ENCODE measurements around the gene PDGFC.
A peak's percentile ranks its signal among the peaks of the same experiment; 100 is the strongest.

PDGFC gene

DNA sequence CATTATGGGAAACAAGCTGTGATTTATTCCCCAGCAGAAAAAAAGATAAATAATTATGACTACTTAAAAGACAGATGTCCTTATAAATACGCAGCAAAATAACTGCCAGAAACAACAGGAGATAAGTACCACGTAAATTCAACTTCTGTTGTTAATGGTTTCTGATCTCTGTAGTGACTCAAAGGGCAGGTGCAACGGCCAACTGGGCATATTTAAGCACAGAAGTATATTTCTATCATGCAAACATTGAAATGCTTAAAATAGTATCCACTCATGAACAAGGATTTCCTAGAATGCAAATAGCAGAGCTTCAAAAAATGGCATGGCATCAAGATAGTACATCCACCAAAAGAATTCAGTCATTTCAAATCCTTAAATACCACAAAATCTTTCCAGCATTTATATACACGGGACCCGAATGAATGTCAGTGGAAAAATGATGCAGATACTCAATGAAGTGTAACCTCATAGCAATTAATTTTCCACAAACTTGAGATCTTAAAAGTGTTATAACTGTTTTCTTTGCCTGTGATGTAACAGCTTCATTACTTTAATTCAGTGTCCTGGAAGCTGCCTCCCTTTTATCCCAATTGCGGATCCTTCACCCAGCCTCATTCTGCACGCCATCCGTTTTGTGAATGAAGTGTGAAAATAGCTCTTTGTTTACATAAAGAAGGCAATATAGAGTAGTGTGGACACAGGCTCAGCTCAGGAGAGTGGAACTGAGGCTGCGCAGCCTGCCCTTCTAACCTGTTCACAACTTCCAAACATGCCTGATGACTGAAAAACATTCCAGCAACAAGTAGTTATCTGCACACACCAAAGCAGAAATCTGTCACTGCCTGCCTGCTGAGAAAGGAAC, 10.2 kb downstream of the PDGFC start:
- WGBS (ENCODE audit: insufficient coverage) = 90% methylated on average over 3 of the region's 9 CpGs
- Histone ChIP-seq H3K36me3 (ENCODE audit: control insufficient read depth in 4 of 4, insufficient read depth in 4 of 4, low read length in 3 of 4) (peaks cover 0 to 3% (median 0%) of the 10 kb centered on the region in 4 experiments), H3K27ac (ENCODE audit: insufficient read depth in 1 of 2, low read depth in 1 of 2, low read length in 2 of 2, poor library complexity in 1 of 2, severe bottlenecking in 2 of 2) (no peak overlapping the region), H3K27me3 (replicated peaks in 2 of 5; ENCODE audit: control insufficient read depth in 4 of 5, insufficient read depth in 5 of 5, low read length in 4 of 5) (no peaks in the 10 kb centered on the region), H3K9me3 (ENCODE audit: control extremely low read depth in 1 of 5, control insufficient read depth in 4 of 5, insufficient read depth in 2 of 5, low read depth in 1 of 5, low read length in 4 of 5) (no peaks in the 10 kb centered on the region), H3K4me1 (ENCODE audit: control extremely low read depth in 1 of 4, control insufficient read depth in 4 of 4, insufficient read depth in 4 of 4, low read length in 3 of 4) (peaks cover 5 to 39% (median 31%) of the 10 kb centered on the region in 4 experiments), H3K4me3 (ENCODE audit: control insufficient read depth in 1 of 7, extremely low read depth in 1 of 7, insufficient read depth in 4 of 7, low read depth in 2 of 7, low read length in 6 of 7) (no peak overlapping the region)
- DNase-seq = no peak
- CTCF ChIA-PET = interaction anchor here (1.2 to 1.3 kb wide), 2 partner anchors 10 to 94 kb away, joined by 3 to 5 read pairs; partner anchors contain the start of gene PDGFC
- POLR2A ChIA-PET = no interaction called here

DNA sequence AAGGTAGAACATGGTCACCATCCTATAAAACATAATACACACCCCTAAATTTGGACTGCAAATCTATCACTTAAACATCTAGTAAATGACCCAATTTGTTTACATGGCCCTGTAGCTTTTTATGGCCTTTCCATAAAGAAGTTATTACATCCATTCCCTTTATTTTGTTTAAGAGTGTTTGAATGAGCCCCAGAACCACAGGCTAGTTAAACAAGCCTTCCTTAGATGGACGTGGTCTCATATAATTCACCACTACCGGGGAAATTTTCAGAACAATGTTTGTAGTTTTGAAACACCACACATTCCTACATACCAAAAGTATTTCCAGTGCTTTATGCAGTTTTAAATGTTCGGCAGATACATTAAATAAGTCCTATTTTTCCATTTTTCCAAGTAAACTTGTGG, 12.3 kb downstream of the PDGFC start:
- no peaks in the 10 kb centered on the region for H3K36me3 ChIP-seq (ENCODE audit: control insufficient read depth in 4 of 4, insufficient read depth in 4 of 4, low read length in 3 of 4)
- CTCF ChIA-PET = interaction anchor here (1.6 to 1.8 kb wide), 2 partner anchors 9 to 11 kb away, joined by 3 to 4 read pairs; no protein-coding TSS in a partner anchor
- H3K27ac ChIP-seq (ENCODE audit: insufficient read depth in 1 of 2, low read depth in 1 of 2, low read length in 2 of 2, poor library complexity in 1 of 2, severe bottlenecking in 2 of 2) = no peak overlapping the region
- H3K4me1 ChIP-seq (ENCODE audit: control extremely low read depth in 1 of 4, control insufficient read depth in 4 of 4, insufficient read depth in 4 of 4, low read length in 3 of 4) = peaks cover 11 to 52% (median 41%) of the 10 kb centered on the region in 4 experiments
- 100% methylated on average over 3 of the region's 3 CpGs for WGBS (ENCODE audit: insufficient coverage)
- no peaks in the 10 kb centered on the region for H3K27me3 ChIP-seq (replicated peaks in 2 of 5; ENCODE audit: control insufficient read depth in 4 of 5, insufficient read depth in 5 of 5, low read length in 4 of 5)
- no peaks in the 10 kb centered on the region for H3K9me3 ChIP-seq (ENCODE audit: control extremely low read depth in 1 of 5, control insufficient read depth in 4 of 5, insufficient read depth in 2 of 5, low read depth in 1 of 5, low read length in 4 of 5)
- DNase-seq = no peak
- POLR2A ChIA-PET = no interaction called here
- H3K4me3 ChIP-seq (ENCODE audit: control insufficient read depth in 1 of 7, extremely low read depth in 1 of 7, insufficient read depth in 4 of 7, low read depth in 2 of 7, low read length in 6 of 7) = no peak overlapping the region

DNA sequence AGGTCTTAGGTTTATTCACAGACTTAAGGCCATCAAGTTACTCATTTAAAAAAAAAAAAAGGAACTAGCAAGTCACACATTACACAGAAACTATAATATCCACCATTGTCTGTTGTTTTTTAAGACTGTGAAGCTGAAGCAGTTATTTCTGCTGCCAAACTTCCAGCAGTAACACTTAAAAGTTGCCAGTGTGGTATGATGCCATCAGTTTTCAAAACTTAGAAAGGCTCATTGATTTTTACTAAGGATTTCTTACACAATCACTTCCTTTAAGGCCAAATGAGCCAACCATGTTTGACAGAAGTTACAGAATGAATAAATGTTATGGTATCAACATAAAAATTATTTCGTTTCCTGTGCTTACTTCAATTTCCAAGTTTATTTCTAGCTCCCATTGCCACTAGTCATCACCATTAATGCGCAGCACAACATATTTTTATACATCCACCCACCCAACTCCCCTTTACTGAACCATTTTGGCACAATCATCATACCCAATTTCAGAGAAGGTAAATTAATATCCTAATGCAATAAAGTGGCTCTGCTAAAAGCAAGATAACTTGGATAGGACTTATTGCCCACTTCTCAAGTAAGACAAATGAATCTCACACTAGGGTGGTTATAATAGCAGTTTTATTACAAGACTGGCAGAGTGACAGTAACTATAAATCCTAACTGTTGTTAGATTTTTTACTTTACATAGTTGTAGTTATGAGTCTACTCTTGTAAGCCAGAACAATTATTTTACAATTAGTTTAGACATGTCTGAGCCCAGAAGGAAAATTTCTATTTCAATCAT, 13.1 kb downstream of the PDGFC start:
- no peak overlapping the region for H3K4me3 ChIP-seq (ENCODE audit: control insufficient read depth in 1 of 7, extremely low read depth in 1 of 7, insufficient read depth in 4 of 7, low read depth in 2 of 7, low read length in 6 of 7)
- 100% methylated on average over 1 of the region's 2 CpGs for whole genome bisulfite sequencing (ENCODE audit: insufficient coverage)
- peak in 1 of 3 donors; percentile 36 for DNase-seq
- no peaks in the 10 kb centered on the region for H3K27me3 ChIP-seq (replicated peaks in 2 of 5; ENCODE audit: control insufficient read depth in 4 of 5, insufficient read depth in 5 of 5, low read length in 4 of 5)
- H3K9me3 ChIP-seq (ENCODE audit: control extremely low read depth in 1 of 5, control insufficient read depth in 4 of 5, insufficient read depth in 2 of 5, low read depth in 1 of 5, low read length in 4 of 5) = no peaks in the 10 kb centered on the region
- peaks cover 16 to 60% (median 47%) of the 10 kb centered on the region in 4 experiments for H3K4me1 ChIP-seq (ENCODE audit: control extremely low read depth in 1 of 4, control insufficient read depth in 4 of 4, insufficient read depth in 4 of 4, low read length in 3 of 4)
- H3K27ac ChIP-seq (ENCODE audit: insufficient read depth in 1 of 2, low read depth in 1 of 2, low read length in 2 of 2, poor library complexity in 1 of 2, severe bottlenecking in 2 of 2) = no peak overlapping the region
- CTCF ChIA-PET = interaction anchor here (1.6 to 1.8 kb wide), 2 partner anchors 10 to 12 kb away, joined by 3 to 4 read pairs; no protein-coding TSS in a partner anchor
- POLR2A ChIA-PET = no interaction called here
- H3K36me3 ChIP-seq (ENCODE audit: control insufficient read depth in 4 of 4, insufficient read depth in 4 of 4, low read length in 3 of 4) = no peaks in the 10 kb centered on the region

DNA sequence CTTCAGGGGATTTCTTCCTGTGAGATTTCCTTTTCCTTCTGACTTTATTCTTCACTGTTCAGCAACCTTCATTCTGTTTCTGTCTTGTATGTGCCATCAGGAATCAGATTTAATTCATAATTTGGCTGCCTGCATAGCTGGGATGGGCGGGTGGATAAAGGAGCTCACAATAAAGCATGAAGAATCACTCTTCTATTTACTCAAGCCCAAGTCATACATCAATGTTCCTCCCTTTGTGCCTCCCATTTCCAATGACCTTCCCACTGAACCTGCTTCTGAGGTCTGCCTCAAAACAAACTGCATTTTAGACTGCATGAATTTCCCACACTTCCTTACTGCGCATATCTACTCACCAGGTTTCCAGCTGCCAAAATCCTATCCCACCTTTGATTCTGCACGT, 14.0 kb downstream of the PDGFC start:
- CTCF ChIA-PET = interaction anchor here (1.6 to 1.8 kb wide), 2 partner anchors 12 to 13 kb away, joined by 4 read pairs; no protein-coding TSS in a partner anchor
- no peaks in the 10 kb centered on the region for H3K9me3 ChIP-seq (ENCODE audit: control extremely low read depth in 1 of 5, control insufficient read depth in 4 of 5, insufficient read depth in 2 of 5, low read depth in 1 of 5, low read length in 4 of 5)
- POLR2A ChIA-PET = no interaction called here

DNA sequence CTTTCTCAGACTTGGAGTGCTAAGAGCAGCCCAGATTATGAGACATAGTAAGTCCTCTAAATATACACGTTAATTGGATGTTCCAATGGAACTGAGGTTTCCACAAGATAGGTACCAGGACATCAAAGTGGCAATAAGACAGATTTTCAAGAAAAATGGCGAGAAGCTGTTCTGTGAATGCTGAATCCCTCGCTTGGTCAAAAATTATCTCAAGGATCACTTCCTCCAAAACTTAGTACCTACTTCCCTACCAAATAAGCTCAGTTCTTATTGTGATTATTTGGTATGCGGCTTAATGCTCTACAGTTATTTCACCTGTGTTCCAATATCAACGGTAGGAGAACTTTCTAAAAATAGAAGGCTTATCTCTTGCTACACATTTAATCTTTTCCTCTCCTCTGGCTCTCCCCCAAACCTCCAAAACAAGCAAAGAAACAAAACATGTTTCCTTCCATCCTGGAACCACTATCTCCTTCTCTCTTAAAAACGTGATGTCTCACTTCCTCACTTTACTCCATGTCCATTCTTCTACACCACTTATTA, 14.7 kb downstream of the PDGFC start:
- no peaks in the 10 kb centered on the region for H3K9me3 ChIP-seq (ENCODE audit: control extremely low read depth in 1 of 5, control insufficient read depth in 4 of 5, insufficient read depth in 2 of 5, low read depth in 1 of 5, low read length in 4 of 5)
- ChIA-PET POLR2A (no interaction called here), CTCF (interaction anchor here (1.0 to 1.6 kb wide), 3 partner anchors 9 to 12 kb away, joined by 3 to 4 read pairs (median 4); no protein-coding TSS in a partner anchor)
- no peak overlapping the region for H3K4me3 ChIP-seq (ENCODE audit: control insufficient read depth in 1 of 7, extremely low read depth in 1 of 7, insufficient read depth in 4 of 7, low read depth in 2 of 7, low read length in 6 of 7)
- no peak overlapping the region for H3K27ac ChIP-seq (ENCODE audit: insufficient read depth in 1 of 2, low read depth in 1 of 2, low read length in 2 of 2, poor library complexity in 1 of 2, severe bottlenecking in 2 of 2)
- no peaks in the 10 kb centered on the region for H3K27me3 ChIP-seq (replicated peaks in 2 of 5; ENCODE audit: control insufficient read depth in 4 of 5, insufficient read depth in 5 of 5, low read length in 4 of 5)
- peak in 2 of 3 donors; percentile 51 to 68 for DNase-seq
- H3K4me1 ChIP-seq (ENCODE audit: control extremely low read depth in 1 of 4, control insufficient read depth in 4 of 4, insufficient read depth in 4 of 4, low read length in 3 of 4) = peaks cover 15 to 49% (median 36%) of the 10 kb centered on the region in 4 experiments
- no peaks in the 10 kb centered on the region for H3K36me3 ChIP-seq (ENCODE audit: control insufficient read depth in 4 of 4, insufficient read depth in 4 of 4, low read length in 3 of 4)
- 50% methylated on average over 2 of the region's 6 CpGs for WGBS (ENCODE audit: insufficient coverage)

More for the DNA sequence above, 14.0 kb downstream of the PDGFC start:
- peaks cover 16 to 56% (median 43%) of the 10 kb centered on the region in 4 experiments for H3K4me1 ChIP-seq (ENCODE audit: control extremely low read depth in 1 of 4, control insufficient read depth in 4 of 4, insufficient read depth in 4 of 4, low read length in 3 of 4)
- no peak for DNase-seq
- H3K4me3 ChIP-seq (ENCODE audit: control insufficient read depth in 1 of 7, extremely low read depth in 1 of 7, insufficient read depth in 4 of 7, low read depth in 2 of 7, low read length in 6 of 7) = no peak overlapping the region
- no peak overlapping the region for H3K27ac ChIP-seq (ENCODE audit: insufficient read depth in 1 of 2, low read depth in 1 of 2, low read length in 2 of 2, poor library complexity in 1 of 2, severe bottlenecking in 2 of 2)
- no peaks in the 10 kb centered on the region for H3K27me3 ChIP-seq (replicated peaks in 2 of 5; ENCODE audit: control insufficient read depth in 4 of 5, insufficient read depth in 5 of 5, low read length in 4 of 5)
- WGBS (ENCODE audit: insufficient coverage) = 89% methylated on average over 3 of the region's 3 CpGs
- H3K36me3 ChIP-seq (ENCODE audit: control insufficient read depth in 4 of 4, insufficient read depth in 4 of 4, low read length in 3 of 4) = no peaks in the 10 kb centered on the region

DNA sequence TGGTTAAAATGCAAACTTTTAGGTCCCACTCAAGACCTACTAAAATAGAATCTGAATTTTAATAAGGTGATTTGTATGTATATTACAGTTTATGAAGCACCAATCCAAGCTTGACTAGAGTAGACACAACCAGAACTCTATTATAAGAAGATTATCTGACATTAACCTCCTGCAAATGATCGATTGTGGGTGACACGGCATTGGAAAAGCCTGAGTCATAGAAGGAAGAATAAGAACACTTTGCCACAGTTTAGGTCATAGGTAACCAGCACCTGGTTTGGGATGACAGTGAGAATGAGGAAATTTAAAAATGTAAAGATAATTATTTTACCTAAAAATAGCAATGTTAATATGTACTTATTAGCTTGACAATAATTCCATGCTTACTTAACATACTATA, 15.2 kb downstream of the PDGFC start:
- Histone ChIP-seq H3K36me3 (ENCODE audit: control insufficient read depth in 4 of 4, insufficient read depth in 4 of 4, low read length in 3 of 4) (no peaks in the 10 kb centered on the region), H3K4me3 (ENCODE audit: control insufficient read depth in 1 of 7, extremely low read depth in 1 of 7, insufficient read depth in 4 of 7, low read depth in 2 of 7, low read length in 6 of 7) (no peak overlapping the region), H3K27ac (ENCODE audit: insufficient read depth in 1 of 2, low read depth in 1 of 2, low read length in 2 of 2, poor library complexity in 1 of 2, severe bottlenecking in 2 of 2) (no peak overlapping the region), H3K4me1 (ENCODE audit: control extremely low read depth in 1 of 4, control insufficient read depth in 4 of 4, insufficient read depth in 4 of 4, low read length in 3 of 4) (peaks cover 14 to 49% (median 32%) of the 10 kb centered on the region in 4 experiments), H3K27me3 (replicated peaks in 2 of 5; ENCODE audit: control insufficient read depth in 4 of 5, insufficient read depth in 5 of 5, low read length in 4 of 5) (no peaks in the 10 kb centered on the region), H3K9me3 (ENCODE audit: control extremely low read depth in 1 of 5, control insufficient read depth in 4 of 5, insufficient read depth in 2 of 5, low read depth in 1 of 5, low read length in 4 of 5) (no peaks in the 10 kb centered on the region)
- 100% methylated on average over 2 of the region's 2 CpGs for WGBS (ENCODE audit: insufficient coverage)
- ChIA-PET CTCF (interaction anchor here (1.0 to 1.6 kb wide), 3 partner anchors 9 to 12 kb away, joined by 3 to 4 read pairs (median 4); no protein-coding TSS in a partner anchor), POLR2A (no interaction called here)
- DNase-seq = no peak

All from common myeloid progenitor, CD34-positive (primary cell).